ENCODE results near the gene SNED1. TPM values are rescaled to one million over a fixed set of nuclear protein-coding genes. Genes with fewer than 3 reads are reported as not detected.

SNED1 gene
- total RNA-seq, 1 donor from 2014 or later, result 0.26 TPM

DNA sequence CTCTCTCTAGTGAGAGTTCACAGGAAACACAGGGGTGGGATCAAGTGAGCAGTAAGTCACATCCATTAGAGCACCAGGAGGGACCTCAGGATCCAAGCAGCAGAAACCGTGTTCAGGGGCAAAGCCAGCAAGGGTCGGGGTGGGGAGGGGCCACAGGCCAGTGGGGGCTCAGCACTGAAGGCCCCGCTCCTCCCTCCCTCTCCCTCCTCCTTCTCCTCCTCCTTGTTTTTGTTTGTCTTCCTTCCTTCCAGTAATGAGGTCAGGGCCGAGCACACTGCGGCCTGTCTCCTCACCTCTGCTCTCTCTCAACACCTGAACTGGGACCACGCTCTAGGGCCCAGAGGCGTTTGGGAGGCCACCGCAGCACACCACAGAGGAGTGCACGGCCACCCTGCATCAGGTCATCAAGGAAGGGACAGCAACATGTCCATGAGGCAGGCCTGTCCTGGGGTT, 82.8 kb downstream of the SNED1 start:
- TF ChIP-seq, protein P1, sequence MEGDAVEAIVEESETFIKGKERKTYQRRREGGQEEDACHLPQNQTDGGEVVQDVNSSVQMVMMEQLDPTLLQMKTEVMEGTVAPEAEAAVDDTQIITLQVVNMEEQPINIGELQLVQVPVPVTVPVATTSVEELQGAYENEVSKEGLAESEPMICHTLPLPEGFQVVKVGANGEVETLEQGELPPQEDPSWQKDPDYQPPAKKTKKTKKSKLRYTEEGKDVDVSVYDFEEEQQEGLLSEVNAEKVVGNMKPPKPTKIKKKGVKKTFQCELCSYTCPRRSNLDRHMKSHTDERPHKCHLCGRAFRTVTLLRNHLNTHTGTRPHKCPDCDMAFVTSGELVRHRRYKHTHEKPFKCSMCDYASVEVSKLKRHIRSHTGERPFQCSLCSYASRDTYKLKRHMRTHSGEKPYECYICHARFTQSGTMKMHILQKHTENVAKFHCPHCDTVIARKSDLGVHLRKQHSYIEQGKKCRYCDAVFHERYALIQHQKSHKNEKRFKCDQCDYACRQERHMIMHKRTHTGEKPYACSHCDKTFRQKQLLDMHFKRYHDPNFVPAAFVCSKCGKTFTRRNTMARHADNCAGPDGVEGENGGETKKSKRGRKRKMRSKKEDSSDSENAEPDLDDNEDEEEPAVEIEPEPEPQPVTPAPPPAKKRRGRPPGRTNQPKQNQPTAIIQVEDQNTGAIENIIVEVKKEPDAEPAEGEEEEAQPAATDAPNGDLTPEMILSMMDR (IDR thresholded peaks at IDR 0.05; ENCODE audit: insufficient read depth, low read length, severe bottlenecking), result no peak
- no peak overlapping the region for H3K4me3 ChIP-seq (ENCODE audit: low read depth, low read length)
- peaks cover 1% of the 10 kb centered on the region for H3K36me3 ChIP-seq (ENCODE audit: control insufficient read depth, insufficient read depth, low read length)
- FAIRE-seq (no peak), DNase-seq (ENCODE audit: low read depth) (no peak)
- H3K27me3 ChIP-seq (ENCODE audit: control insufficient read depth, insufficient read depth, low read length), result no peaks in the 10 kb centered on the region

DNA sequence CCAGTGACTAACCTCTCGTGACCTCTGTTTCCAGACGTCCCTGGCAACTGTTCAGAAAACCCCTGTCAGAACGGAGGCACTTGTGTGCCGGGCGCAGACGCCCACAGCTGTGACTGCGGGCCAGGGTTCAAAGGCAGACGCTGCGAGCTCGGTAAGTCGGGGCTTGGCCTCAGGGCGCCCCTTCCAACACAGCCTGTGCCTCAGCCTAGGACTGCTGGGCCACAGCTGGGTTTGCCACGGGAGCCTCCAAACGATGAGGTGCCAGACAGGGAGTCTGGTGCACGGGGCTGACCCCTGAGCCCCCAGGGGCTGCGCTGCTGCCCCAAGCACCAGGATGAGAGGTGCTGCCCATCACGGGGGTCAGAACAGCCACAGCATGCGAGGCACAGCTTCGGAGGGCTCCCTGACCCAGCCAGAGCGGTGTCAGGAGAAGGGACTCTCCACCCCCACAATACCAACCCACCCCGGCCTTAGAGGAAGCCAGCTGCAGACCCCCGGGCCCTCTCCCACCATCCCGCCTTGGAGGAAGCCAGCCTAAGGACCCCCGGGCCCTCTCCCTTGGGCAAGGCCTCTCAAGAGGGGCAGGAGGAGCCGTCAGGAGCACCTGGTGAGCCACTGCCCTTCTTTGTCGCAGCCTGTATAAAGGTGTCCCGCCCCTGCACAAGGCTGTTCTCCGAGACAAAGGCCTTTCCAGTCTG, 83.4 kb downstream of the SNED1 start:
- Histone ChIP-seq H3K27me3 (ENCODE audit: control insufficient read depth, insufficient read depth, low read length) (no peaks in the 10 kb centered on the region), H3K4me3 (ENCODE audit: low read depth, low read length) (no peak overlapping the region), H3K36me3 (ENCODE audit: control insufficient read depth, insufficient read depth, low read length) (peaks cover 6% of the 10 kb centered on the region)
- FAIRE-seq, result no peak
- TF ChIP-seq, protein P1 (IDR thresholded peaks at IDR 0.05; ENCODE audit: insufficient read depth, low read length, severe bottlenecking), result no peak
- DNase-seq (ENCODE audit: low read depth), result no peak

DNA sequence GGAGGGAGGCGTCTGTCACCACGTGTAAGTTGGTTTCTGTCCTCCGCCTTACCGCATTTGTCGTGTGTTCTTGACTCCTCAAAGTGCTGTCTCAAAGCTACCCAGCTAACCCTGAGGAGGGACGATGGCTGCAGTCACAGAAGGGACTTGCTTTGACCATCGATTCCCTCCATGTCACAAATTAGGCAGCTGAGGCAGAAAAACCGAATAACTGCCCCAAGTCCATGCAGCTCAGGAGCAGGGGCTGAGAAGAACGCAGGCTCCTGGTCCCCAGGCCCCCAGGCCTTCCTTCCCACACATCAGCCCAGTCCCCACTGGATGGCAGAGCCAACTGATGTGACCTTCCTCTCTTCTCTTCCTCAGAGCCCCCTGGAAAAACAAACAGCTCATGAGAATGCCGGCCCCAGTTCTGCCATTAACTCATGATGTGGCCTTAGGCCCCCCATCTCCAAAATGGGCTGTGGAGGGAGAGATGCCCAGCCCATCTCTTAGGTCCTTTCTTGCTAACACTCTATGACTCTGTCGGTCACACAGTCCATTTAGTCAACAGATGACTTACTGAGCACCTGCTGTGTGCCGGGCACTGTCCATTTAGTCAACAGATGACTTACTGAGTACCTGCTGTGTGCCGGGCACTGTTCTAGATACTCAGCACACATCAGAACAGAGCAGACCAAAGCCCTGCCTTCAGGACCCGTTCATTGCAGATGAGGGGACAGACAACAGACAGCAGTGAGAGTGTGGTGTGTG, 84.1 kb downstream of the SNED1 start:
- Histone ChIP-seq H3K36me3 (ENCODE audit: control insufficient read depth, insufficient read depth, low read length) (peaks cover 11% of the 10 kb centered on the region), H3K27me3 (ENCODE audit: control insufficient read depth, insufficient read depth, low read length) (no peaks in the 10 kb centered on the region), H3K4me3 (ENCODE audit: low read depth, low read length) (no peak overlapping the region)
- DNase-seq (ENCODE audit: low read depth), result no peak
- TF ChIP-seq, protein P1 (IDR thresholded peaks at IDR 0.05; ENCODE audit: insufficient read depth, low read length, severe bottlenecking), result no peak
- FAIRE-seq, result peak; percentile 73

DNA sequence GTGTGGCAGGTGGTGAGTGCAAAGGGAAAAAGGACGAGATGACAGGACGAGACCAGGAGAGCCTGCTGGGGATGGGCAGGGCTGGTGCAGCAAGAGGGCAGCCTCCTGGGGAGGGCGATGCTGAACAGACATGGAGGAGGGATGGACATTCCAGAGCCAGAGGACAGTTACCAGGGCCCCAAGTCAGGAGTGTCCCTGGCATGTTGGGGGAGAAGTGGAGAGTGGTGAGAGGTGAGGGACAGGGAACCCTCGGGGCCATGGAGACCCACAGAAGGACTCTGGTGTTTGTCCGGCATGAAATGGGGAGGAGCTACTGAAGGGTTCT, 84.6 kb downstream of the SNED1 start:
- FAIRE-seq, result no peak
- H3K4me3 ChIP-seq (ENCODE audit: low read depth, low read length), result no peak overlapping the region
- no peaks in the 10 kb centered on the region for H3K27me3 ChIP-seq (ENCODE audit: control insufficient read depth, insufficient read depth, low read length)
- TF ChIP-seq, protein P1 (IDR thresholded peaks at IDR 0.05; ENCODE audit: insufficient read depth, low read length, severe bottlenecking), result no peak
- DNase-seq (ENCODE audit: low read depth), result no peak
- H3K36me3 ChIP-seq (ENCODE audit: control insufficient read depth, insufficient read depth, low read length), result peaks cover 15% of the 10 kb centered on the region

DNA sequence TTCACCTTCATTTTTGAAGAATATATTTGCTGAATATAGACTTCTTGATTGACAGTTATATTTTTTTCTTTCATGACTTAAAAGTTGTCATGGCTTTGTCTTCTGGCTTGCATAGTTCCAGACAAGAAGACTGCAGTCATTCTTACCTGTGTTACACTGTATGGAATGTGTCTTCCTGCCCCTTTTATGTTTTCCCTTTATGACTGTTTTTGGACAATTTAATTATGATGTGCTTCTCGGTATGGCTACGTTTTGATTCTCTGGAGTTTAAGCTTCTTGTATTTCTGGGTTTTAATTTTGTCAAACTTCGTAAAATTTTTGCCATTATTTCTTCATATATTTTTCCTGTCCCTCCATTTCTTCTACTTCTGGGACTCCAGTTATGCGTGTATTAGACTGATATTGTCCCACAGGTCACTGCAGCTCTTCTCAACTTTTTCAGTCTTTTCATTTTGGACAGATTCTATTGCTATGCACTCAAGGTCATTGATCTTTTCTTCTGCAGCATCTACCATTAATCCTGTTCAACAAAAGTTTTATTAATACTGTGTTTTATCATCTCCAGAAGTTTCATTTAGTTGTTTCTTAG, 86.5 kb downstream of the SNED1 start:
- TF ChIP-seq, protein P1 (IDR thresholded peaks at IDR 0.05; ENCODE audit: insufficient read depth, low read length, severe bottlenecking), result no peak
- H3K36me3 ChIP-seq (ENCODE audit: control insufficient read depth, insufficient read depth, low read length), result peaks cover 28% of the 10 kb centered on the region
- H3K4me3 ChIP-seq (ENCODE audit: low read depth, low read length), result no peak overlapping the region
- FAIRE-seq, result no peak
- H3K27me3 ChIP-seq (ENCODE audit: control insufficient read depth, insufficient read depth, low read length), result no peaks in the 10 kb centered on the region
- no peak for DNase-seq (ENCODE audit: low read depth)
